ENCODE data around the gene ADH4.

- TF ChIP-seq POLR2AphosphoS5 (IDR thresholded peaks at IDR 0.05) = no peak
- TF ChIP-seq CTCF (IDR thresholded peaks at IDR 0.05) = no peak
- no peak for TF ChIP-seq POLR2A (IDR thresholded peaks at IDR 0.05; ENCODE audit: low read depth)
- no peak for TF ChIP-seq EP300 (IDR thresholded peaks at IDR 0.05)
These were observed 65.0 kb downstream of the ADH4 start for GRCh38 chr4:99078931-99079624.

Data from esophagus muscularis mucosa (tissue), 4 donors.